Retinal pigment epithelial cell (primary cell): ENCODE measurements around the gene HOXD1.

Experiments used
- DNase-seq: peaks from one replicate; pipeline ENCODE4 v3.0.0-alpha.2; 2010; ENCODE audit warnings: low read depth
- H3K4me3 ChIP-seq: 2 replicates; pipeline ENCODE4 v1.5.1; 2011; ENCODE audit warnings: mild to moderate bottlenecking, low read length, control low read depth, moderate library complexity
- CTCF ChIP-seq: conservative IDR thresholded peaks from 2 replicates; pipeline ENCODE4 v1.5.1; 2011; ENCODE audit warnings: low read depth, low read length, control low read depth, inconsistent platforms

Gene HOXD1

GRCh38 chr2:176159663-176160250 is 28.7 kb upstream of the HOXD1 start:
- no peak for DNase-seq
- no peak overlapping the region for H3K4me3 ChIP-seq
- TF ChIP-seq CTCF, result no peak

- H3K4me3 ChIP-seq, result no peak overlapping the region
- DNase-seq, result no peak
- no peak for TF ChIP-seq CTCF
These were observed 28.1 kb upstream of the HOXD1 start for GRCh38 chr2:176160251-176160985.

- no peak overlapping the region for H3K4me3 ChIP-seq
- TF ChIP-seq CTCF, result no peak
- no peak for DNase-seq
These were observed 27.3 kb upstream of the HOXD1 start for GRCh38 chr2:176160986-176161824.

- no peak for TF ChIP-seq CTCF
- DNase-seq, result no peak
- no peak overlapping the region for H3K4me3 ChIP-seq
These were observed 26.4 kb upstream of the HOXD1 start for GRCh38 chr2:176161825-176162626.

- no peak for TF ChIP-seq CTCF
- no peak overlapping the region for H3K4me3 ChIP-seq
- no peak for DNase-seq
These were observed 25.4 kb upstream of the HOXD1 start for GRCh38 chr2:176162911-176163671.

GRCh38 chr2:176163672-176164056 is 24.8 kb upstream of the HOXD1 start:
- TF ChIP-seq CTCF, result no peak
- H3K4me3 ChIP-seq, result no peak overlapping the region

More at GRCh38 chr2:176163672-176164056, 24.8 kb upstream of the HOXD1 start:
- DNase-seq, result no peak
